Caco-2 (cell line): ENCODE measurements around the gene LRRC75B. TPM values are rescaled to one million over a fixed set of nuclear protein-coding genes. Genes with fewer than 3 reads are reported as not detected.

Experiments
- BruUV-seq: library from RNA; stranded (reverse); fragments of 400-500 nt; replicated peaks from 2 replicates; lab custom pipeline; 2021; lab: Mats Ljungman, UMichigan
- CTCF ChIA-PET: fragments of 300-600 bp; sonication (Branson Sonifier 250); formaldehyde crosslinking; loops from one replicate; lab custom pipeline; 2022; ENCODE audit warnings: antibody characterized with exemption; lab: Charles Lee
- POLR2A ChIA-PET: fragments of 300-600 bp; sonication (Branson Sonifier 250); formaldehyde crosslinking; loops from one replicate; lab custom pipeline; 2022; ENCODE audit warnings: antibody characterized with exemption; lab: Charles Lee
- DNase-seq, 2 experiments: peaks; one replicate each; pipeline versions ENCODE4 v3.0.0 to v3.0.0-alpha.2; 2020 to 2022
- H3K27me3 ChIP-seq: replicated peaks from 2 replicates; pipeline ENCODE4 v1.6.0; 2011; ENCODE audit warnings: low read length; ENCODE audit not compliant: control insufficient read depth, insufficient read depth
- H3K36me3 ChIP-seq: 2 replicates; pipeline ENCODE4 v1.5.1; 2011; ENCODE audit warnings: low read length; ENCODE audit not compliant: control insufficient read depth, insufficient read depth
- H3K4me1 ChIP-seq: fragments of 250-450 bp; sonication (Bioruptor Pico); 2 replicates; pipeline ENCODE4 v1.5.1; 2020; ENCODE audit warnings: mild to moderate bottlenecking
- H3K4me3 ChIP-seq: 2 replicates; pipeline ENCODE4 v1.5.1; 2011; ENCODE audit warnings: low read depth, mild to moderate bottlenecking, control low read depth, low read length
- H3K9me3 ChIP-seq: fragments of 250-450 bp; sonication (Bioruptor Pico); 2 replicates; pipeline ENCODE4 v1.5.1; 2020; ENCODE audit warnings: mild to moderate bottlenecking, moderate library complexity
- H3K27ac Mint-ChIP-seq: one replicate; pipeline ENCODE4 v1.8.0; 2022; ENCODE audit warnings: mixed read lengths; ENCODE audit not compliant: unreplicated experiment
- H3K27me3 Mint-ChIP-seq: one replicate; pipeline ENCODE4 v1.8.0; 2022; ENCODE audit warnings: mixed read lengths; ENCODE audit not compliant: insufficient read depth, unreplicated experiment
- H3K36me3 Mint-ChIP-seq: one replicate; pipeline ENCODE4 v1.8.0; 2022; ENCODE audit warnings: mild to moderate bottlenecking, mixed read lengths; ENCODE audit not compliant: insufficient read depth, unreplicated experiment
- H3K4me1 Mint-ChIP-seq: one replicate; pipeline ENCODE4 v1.8.0; 2022; ENCODE audit warnings: low read depth, mixed read lengths; ENCODE audit not compliant: unreplicated experiment
- H3K4me3 Mint-ChIP-seq: one replicate; pipeline ENCODE4 v1.8.0; 2022; ENCODE audit warnings: mild to moderate bottlenecking, moderate library complexity, mixed read lengths; ENCODE audit not compliant: unreplicated experiment
- H3K9me3 Mint-ChIP-seq: one replicate; pipeline ENCODE4 v1.8.0; 2022; ENCODE audit warnings: mixed read lengths; ENCODE audit not compliant: unreplicated experiment
- CTCF ChIP-seq, 2 experiments: fragments of 200-600 bp in 1 of 2; IDR thresholded peaks; 1 replicate in 1 of 2; 2 replicates in 1 of 2; pipeline versions ENCODE4 v1.5.1 to v1.8.0; 2011 to 2022; ENCODE audit warnings: antibody characterized with exemption in 1 of 2, control low read depth in 1 of 2, inconsistent platforms in 1 of 2, low read depth in 1 of 2, low read length in 1 of 2, mild to moderate bottlenecking in 1 of 2, moderate library complexity in 1 of 2; ENCODE audit not compliant: insufficient read depth in 1 of 2, severe bottlenecking in 1 of 2, unreplicated experiment in 1 of 2
- intact Hi-C: fragments of 100-400 bp; cut with micrococcal nuclease; formaldehyde crosslinking; loops from one replicate; pipeline ENCODE4 v1.10.0; 2022; ENCODE audit not compliant: unreplicated experiment
- total RNA-seq: library from RNA; stranded (reverse); gene quantifications from 2 replicates; pipeline ENCODE4 v1.2.3, GENCODE V29; 2022

The LRRC75B gene
- total RNA-seq, 1 experiment from 2014 or later, result 20.4 TPM

DNA sequence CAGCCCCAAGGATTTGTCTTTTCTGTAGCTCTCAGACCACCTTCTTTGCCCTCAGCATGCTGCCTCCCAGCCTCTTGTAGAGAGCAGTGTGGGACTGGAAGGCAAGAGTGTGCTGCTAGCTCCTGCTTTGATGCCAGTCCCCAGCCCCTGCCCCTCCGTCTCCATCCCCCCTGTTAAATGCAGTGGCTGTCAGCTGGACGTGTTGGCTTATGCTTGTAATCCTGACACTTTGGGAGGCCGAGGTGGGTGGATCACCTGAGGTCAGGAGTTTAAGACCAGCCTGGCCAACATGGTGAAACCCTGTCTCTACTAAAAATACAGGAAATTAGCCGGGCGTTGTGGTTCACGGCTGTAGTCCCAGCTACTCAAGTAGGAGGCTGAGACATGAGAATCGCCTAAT lies 21.6 kb downstream of the LRRC75B start:
- no peak for TF ChIP-seq CTCF (IDR thresholded peaks at IDR 0.05; ENCODE audit: insufficient read depth in 1 of 2, low read depth in 1 of 2, low read length in 1 of 2, severe bottlenecking in 1 of 2, unreplicated experiment in 1 of 2)
- Histone ChIP-seq H3K4me1 (peaks cover 4% of the 10 kb centered on the region; the same call in 1 of the 2 replicates), H3K4me3 (no peak overlapping the region), H3K36me3 (peaks cover 7% of the 10 kb centered on the region), H3K27me3 (no peaks in the 10 kb centered on the region), H3K9me3 (no peaks in the 10 kb centered on the region)
- H3K4me1 Mint-ChIP-seq, result peaks cover 22% of the 10 kb centered on the region
- no peak overlapping the region for H3K4me3 Mint-ChIP-seq
- ChIA-PET CTCF (interaction anchor here (0.7 kb wide), 3 partner anchors 14 to 853 kb away, joined by 4 to 5 read pairs (median 5); no protein-coding TSS in a partner anchor), POLR2A (interaction anchor here (0.5 kb wide), 1 partner anchor 16 kb away, joined by 5 read pairs; no protein-coding TSS in a partner anchor)
- H3K27ac Mint-ChIP-seq, result no peak overlapping the region
- H3K27me3 Mint-ChIP-seq, result no peaks in the 10 kb centered on the region
- no peaks in the 10 kb centered on the region for H3K9me3 Mint-ChIP-seq
- BruUV-seq, result no TSS peak
- peaks cover 94% of the 10 kb centered on the region for H3K36me3 Mint-ChIP-seq
- DNase-seq, result no peak
- intact Hi-C loops, result no loop called here

GRCh38 chr22:24567668-24568067 lies 25.2 kb downstream of the LRRC75B start:
- Mint-ChIP-seq H3K27me3 (no peaks in the 10 kb centered on the region), H3K4me1 (peaks cover 14% of the 10 kb centered on the region), H3K4me3 (no peak overlapping the region), H3K9me3 (no peaks in the 10 kb centered on the region), H3K36me3 (peaks cover 93% of the 10 kb centered on the region), H3K27ac (no peak overlapping the region)
- ChIA-PET POLR2A (no interaction called here), CTCF (no interaction called here)
- Histone ChIP-seq H3K36me3 (peaks cover 7% of the 10 kb centered on the region), H3K4me1 (peaks cover 13% of the 10 kb centered on the region; the same call in 1 of the 2 replicates), H3K27me3 (no peaks in the 10 kb centered on the region), H3K9me3 (no peaks in the 10 kb centered on the region), H3K4me3 (no peak overlapping the region)
- intact Hi-C loops, result no loop called here
- no peak for DNase-seq
- BruUV-seq, result no TSS peak
- TF ChIP-seq CTCF (IDR thresholded peaks at IDR 0.05; ENCODE audit: insufficient read depth in 1 of 2, low read depth in 1 of 2, low read length in 1 of 2, severe bottlenecking in 1 of 2, unreplicated experiment in 1 of 2), result no peak

- intact Hi-C loops, result no loop called here
- Histone ChIP-seq H3K4me1 (peaks cover 16% of the 10 kb centered on the region; the same call in 1 of the 2 replicates), H3K9me3 (no peaks in the 10 kb centered on the region), H3K27me3 (no peaks in the 10 kb centered on the region), H3K4me3 (no peak overlapping the region), H3K36me3 (peaks cover 7% of the 10 kb centered on the region)
- peak overlapping the region; percentile 21 for H3K27ac Mint-ChIP-seq
- H3K9me3 Mint-ChIP-seq, result no peaks in the 10 kb centered on the region
- CTCF ChIA-PET, result interaction anchor here (0.6 kb wide), 2 partner anchors 12 to 58 kb away, joined by 4 to 5 read pairs; no protein-coding TSS in a partner anchor
- BruUV-seq, result no TSS peak
- H3K4me1 Mint-ChIP-seq, result peaks cover 14% of the 10 kb centered on the region
- no peaks in the 10 kb centered on the region for H3K27me3 Mint-ChIP-seq
- peaks cover 91% of the 10 kb centered on the region for H3K36me3 Mint-ChIP-seq
- POLR2A ChIA-PET, result no interaction called here
- peak overlapping the region; percentile 22 for H3K4me3 Mint-ChIP-seq
- TF ChIP-seq CTCF (IDR thresholded peaks at IDR 0.05; ENCODE audit: insufficient read depth in 1 of 2, low read depth in 1 of 2, low read length in 1 of 2, severe bottlenecking in 1 of 2, unreplicated experiment in 1 of 2), result no peak
- DNase-seq, result no peak
Observed at GRCh38 chr22:24566899-24567511, 25.9 kb downstream of the LRRC75B start.
